HepG2 (cell line): ENCODE data around the gene HERC4. TPM values are rescaled to one million over a fixed set of nuclear protein-coding genes. Genes with fewer than 3 reads are reported as not detected.

Experiments used
- ATAC-seq: fragments of 200-7000 bp; cut with Tn5 transposase; 3 replicates; pipeline ENCODE4 v1.9.1; 2020; ENCODE audit warnings: mild to moderate bottlenecking, moderate library complexity
- BruUV-seq: library from RNA; stranded (reverse); fragments of 400-500 nt; replicated peaks from 2 replicates; lab custom pipeline; 2021; lab: Mats Ljungman, UMichigan
- CTCF ChIA-PET: fragments of 300-600 bp; formaldehyde crosslinking; extraction: SDS; loops from one replicate; lab custom pipeline; 2021; ENCODE audit warnings: low total read pairs, inconsistent platforms, low intra/inter-chr PET ratio; lab: Yijun Ruan, JAX
- POLR2A ChIA-PET: fragments of 350-600 bp; sonication (Branson Sonifier 250); formaldehyde crosslinking; loops from one replicate; lab custom pipeline; 2020; ENCODE audit warnings: antibody characterized with exemption, inconsistent platforms; lab: Yijun Ruan, JAX
- DNase-seq: peaks from one replicate; pipeline ENCODE4 v3.0.0-alpha.2; 2015; ENCODE audit warnings: low spot score
- FAIRE-seq: peaks from 3 replicates; lab custom pipeline; 2011; peaks lifted over from hg19 to GRCh38; lab: Jason Lieb, UNC
- H2AFZ ChIP-seq: one replicate; pipeline ENCODE4 v1.6.1; 2011; ENCODE audit warnings: low read length, inconsistent platforms
- H3K27ac ChIP-seq: fragments of 300-600 bp; 3 replicates; pipeline ENCODE4 v1.8.0; 2011; ENCODE audit warnings: mixed run types, mild to moderate bottlenecking, mixed read lengths, low read length, inconsistent platforms; ENCODE audit not compliant: insufficient read depth; ENCODE audit errors: extremely low read length
- H3K27me3 ChIP-seq, 2 experiments: fragments of 200-600 bp in 1 of 2; 2 replicates in 1 of 2; 3 replicates in 1 of 2; pipeline versions ENCODE4 v1.6.0 to v1.8.0; 2011; ENCODE audit warnings: low read length in 2 of 2, mild to moderate bottlenecking in 2 of 2, moderate library complexity in 2 of 2, inconsistent platforms in 1 of 2; ENCODE audit not compliant: insufficient read depth in 2 of 2, control insufficient read depth in 1 of 2
- H3K36me3 ChIP-seq, 2 experiments: fragments of 200-600 bp in 1 of 2; replicated peaks in 1 of 2; 2 replicates in 1 of 2; 3 replicates in 1 of 2; pipeline versions ENCODE4 v1.5.1 to v1.8.0; 2011; ENCODE audit warnings: low read length in 2 of 2, inconsistent platforms in 1 of 2; ENCODE audit not compliant: insufficient read depth in 2 of 2, control insufficient read depth in 1 of 2
- H3K4me1 ChIP-seq: 2 replicates; pipeline ENCODE4 v1.5.1; 2012; ENCODE audit warnings: low read length, inconsistent platforms; ENCODE audit not compliant: insufficient read depth
- H3K4me2 ChIP-seq: 2 replicates; pipeline ENCODE4 v1.6.0; 2011; ENCODE audit warnings: low read depth, low read length, inconsistent platforms
- H3K4me3 ChIP-seq, 3 experiments: fragments of 200-600 bp in 1 of 3; sonication (generic), shearing (Covaris generic) in 1 of 3; replicated peaks in 1 of 3; 2 replicates each; pipeline ENCODE4 v1.5.1; 2011 to 2016; ENCODE audit warnings: low read length in 3 of 3, inconsistent platforms in 2 of 3, low read depth in 2 of 3, mild to moderate bottlenecking in 2 of 3, control low read depth in 1 of 3, mixed read lengths in 1 of 3; ENCODE audit not compliant: insufficient read depth in 1 of 3
- H3K79me2 ChIP-seq: one replicate; pipeline ENCODE4 v1.6.1; 2011; ENCODE audit warnings: low read length, inconsistent platforms; ENCODE audit not compliant: insufficient read depth
- H3K9ac ChIP-seq: 2 replicates; pipeline ENCODE4 v1.6.0; 2011; ENCODE audit warnings: mild to moderate bottlenecking, low read depth, low read length, inconsistent platforms; ENCODE audit not compliant: insufficient read depth
- H3K9me3 ChIP-seq: 2 replicates; pipeline ENCODE4 v1.5.1; 2012; ENCODE audit warnings: mild to moderate bottlenecking, low read length
- H4K20me1 ChIP-seq: 2 replicates; pipeline ENCODE4 v1.6.0; 2011; ENCODE audit warnings: inconsistent platforms, mild to moderate bottlenecking, low read length, moderate library complexity; ENCODE audit not compliant: insufficient read depth
- DPF2 ChIP-seq: sonication (generic); formaldehyde crosslinking; IDR thresholded peaks from 2 replicates; pipeline ENCODE4 v1.4.0; 2020; ENCODE audit warnings: mild to moderate bottlenecking, low read depth, missing genetic modification reagents, borderline replicate concordance
- FOSL1 ChIP-seq: sonication (generic); formaldehyde crosslinking; IDR thresholded peaks from 2 replicates; pipeline ENCODE4 v1.9.0; 2021; ENCODE audit warnings: missing genetic modification reagents, borderline replicate concordance
- GATAD2A ChIP-seq: IDR thresholded peaks from 2 replicates; pipeline ENCODE4 v1.6.1; 2016
- HES4 ChIP-seq: sonication (generic); formaldehyde crosslinking; IDR thresholded peaks from 2 replicates; pipeline ENCODE4 v1.9.0; 2021; ENCODE audit warnings: mild to moderate bottlenecking, missing genetic modification reagents, borderline replicate concordance
- HHEX ChIP-seq: IDR thresholded peaks from 2 replicates; pipeline ENCODE4 v1.6.1; 2016; ENCODE audit warnings: control low read depth
- IKZF1 ChIP-seq: fragments of 450-650 bp; IDR thresholded peaks from 2 replicates; pipeline ENCODE4 v1.7.1; 2016
- MXD1 ChIP-seq: sonication (generic); formaldehyde crosslinking; IDR thresholded peaks from 2 replicates; pipeline ENCODE4 v1.4.0; 2020; ENCODE audit warnings: mild to moderate bottlenecking, missing genetic modification reagents
- MXI1 ChIP-seq: IDR thresholded peaks from 3 replicates; pipeline ENCODE4 v1.6.1; 2012; ENCODE audit warnings: low read depth, low read length, inconsistent platforms, borderline replicate concordance
- NFATC3 ChIP-seq: sonication (generic); formaldehyde crosslinking; IDR thresholded peaks from 2 replicates; pipeline ENCODE4 v1.5.1; 2020; ENCODE audit warnings: mild to moderate bottlenecking, missing genetic modification reagents
- PITX1 ChIP-seq: sonication (generic); formaldehyde crosslinking; IDR thresholded peaks from 2 replicates; pipeline ENCODE4 v1.5.1; 2020; ENCODE audit warnings: mild to moderate bottlenecking, missing genetic modification reagents
- POLR2G ChIP-seq: fragments of 200-400 bp; formaldehyde crosslinking; IDR thresholded peaks from 2 replicates; pipeline ENCODE4 v1.6.1; 2018; ENCODE audit warnings: mild to moderate bottlenecking, low read depth, low read length, moderate library complexity
- RFXAP ChIP-seq: sonication (generic); formaldehyde crosslinking; IDR thresholded peaks from 2 replicates; pipeline ENCODE4 v1.4.0; 2020; ENCODE audit warnings: missing genetic modification reagents, borderline replicate concordance
- SAFB2 ChIP-seq: sonication (generic); formaldehyde crosslinking; IDR thresholded peaks from 2 replicates; pipeline ENCODE4 v1.5.1; 2020; ENCODE audit warnings: missing genetic modification reagents, low read depth, mild to moderate bottlenecking, borderline replicate concordance
- TOE1 ChIP-seq: sonication (generic); formaldehyde crosslinking; IDR thresholded peaks from 2 replicates; pipeline ENCODE4 v1.4.0; 2020; ENCODE audit warnings: mild to moderate bottlenecking, missing genetic modification reagents
- ZBTB7B ChIP-seq: sonication (generic); formaldehyde crosslinking; IDR thresholded peaks from 2 replicates; pipeline ENCODE4 v1.4.0; 2020; ENCODE audit warnings: missing genetic modification reagents
- ZNF33A ChIP-seq: sonication (generic); formaldehyde crosslinking; IDR thresholded peaks from 2 replicates; pipeline ENCODE4 v1.5.1; 2020; ENCODE audit warnings: missing genetic modification reagents, mild to moderate bottlenecking, moderate library complexity, borderline replicate concordance
- ZNF430 ChIP-seq: sonication (generic); formaldehyde crosslinking; IDR thresholded peaks from 2 replicates; pipeline ENCODE4 v1.9.0; 2021; ENCODE audit warnings: mild to moderate bottlenecking, missing genetic modification reagents
- ZNF891 ChIP-seq: sonication (generic); formaldehyde crosslinking; IDR thresholded peaks from 2 replicates; pipeline ENCODE4 v1.5.0; 2020; ENCODE audit warnings: mild to moderate bottlenecking, missing genetic modification reagents
- ZSCAN29 ChIP-seq: sonication (generic); formaldehyde crosslinking; conservative IDR thresholded peaks from 2 replicates; pipeline ENCODE4 v1.4.0; 2020; ENCODE audit warnings: mild to moderate bottlenecking, missing genetic modification reagents
- WGBS: methylation state at CpG from one replicate; pipeline ENCODE4 v1.1.6; 2017; ENCODE audit warnings: low lambda C conversion rate; 5-methylcytosine and 5-hydroxymethylcytosine counted together
- in situ Hi-C: cut with HindIII; loops from 2 replicates; pipeline ENCODE4 v1.10.0; 2017; ENCODE audit warnings: low pct_unique_long_range_greater_than_20kb; ENCODE audit not compliant: extremely low pct_ligation_motif_present
- intact Hi-C: fragments of 100-400 bp; cut with micrococcal nuclease; formaldehyde crosslinking; loops from one replicate; pipeline ENCODE4 v1.10.0; 2022; ENCODE audit not compliant: unreplicated experiment
- polyA plus RNA-seq, 8 experiments: library from polyadenylated mRNA; depleted of rRNA in 3 of 8; stranded (reverse) in 7 of 8; unstranded in 1 of 8; fragments of >200 nt; fragmentation: Illumina TruSeq in 4 of 8; extraction: Trizol in 4 of 8; gene quantifications; 2 replicates each; pipeline versions ENCODE4 v1.2.1 to v1.2.3, GENCODE V29; 2011 to 2016; ENCODE audit warnings: low read depth in 4 of 8, missing spikeins in 1 of 8, mixed read lengths in 1 of 8; ENCODE audit not compliant: insufficient read depth in 1 of 8
- total RNA-seq, 5 experiments: library from RNA; depleted of rRNA; stranded (reverse); fragments of >200 nt; fragmentation: Illumina TruSeq; extraction: Trizol; gene quantifications; 2 replicates each; pipeline ENCODE4 v1.2.3, GENCODE V29; 2016; ENCODE audit warnings: low read depth in 1 of 5
- TF ChIP-seq, protein P1 (sequence below): sonication (generic); formaldehyde crosslinking; IDR thresholded peaks from 2 replicates; pipeline ENCODE4 v1.4.0; 2020; ENCODE audit warnings: missing genetic modification reagents
- TF ChIP-seq, protein P2 (sequence below): sonication (generic); formaldehyde crosslinking; IDR thresholded peaks from 2 replicates; pipeline ENCODE4 v1.4.0; 2020; ENCODE audit warnings: mild to moderate bottlenecking, missing genetic modification reagents
- TF ChIP-seq, protein P3 (sequence below): sonication (generic); formaldehyde crosslinking; IDR thresholded peaks from 2 replicates; pipeline ENCODE4 v1.8.1; 2023; ENCODE audit warnings: mild to moderate bottlenecking, missing genetic modification reagents

HERC4 gene
- total and polyA plus RNA-seq, 2 of the 13 experiments (the other 11 are each of a cell fraction or from before 2014, with no cell fraction given) = 9.8 to 20.2 TPM

GRCh38 chr10:67884842-67885670, 190.0 kb downstream of the HERC4 start:
- no peaks in the 10 kb centered on the region; a peak in 1 of 5 replicates for H3K27me3 ChIP-seq
- in situ Hi-C loops (no loop called here), intact Hi-C loops (no loop called here)
- ATAC-seq (peak; percentile 82), DNase-seq (peak; percentile 48), FAIRE-seq (no peak)
- peak overlapping the region; percentile 75 for H3K9ac ChIP-seq
- CTCF ChIA-PET = no interaction called here
- POLR2A ChIA-PET = interaction anchor here (0.8 to 1.0 kb wide), 2 partner anchors 36 to 447 kb away, joined by 3 read pairs; partner anchors contain the start of gene HNRNPH3
- H2AFZ ChIP-seq = no peak overlapping the region
- peaks cover 47% of the 10 kb centered on the region for H3K4me1 ChIP-seq
- under 1% methylated on average over 14 of the region's 73 CpGs for WGBS
- H3K36me3 ChIP-seq = peaks cover 3 to 10% of the 10 kb centered on the region in 2 experiments; a peak in 4 of 5 replicates
- H3K79me2 ChIP-seq = peaks cover 36% of the 10 kb centered on the region
- H3K27ac ChIP-seq = peak overlapping the region; percentile 75
- H3K4me3 ChIP-seq = peak overlapping the region; percentile 76 to 100 (median 88)
- no peaks in the 10 kb centered on the region for H3K9me3 ChIP-seq
- BruUV-seq = TSS peak; percentile 53
- H4K20me1 ChIP-seq = peaks cover 8% of the 10 kb centered on the region
- H3K4me2 ChIP-seq = peak overlapping the region; percentile 95
- TF ChIP-seq HES4 (CRISPR knock-in tag) (peak; percentile 44; the same call in 1 of the 2 replicates), ZNF891 (CRISPR knock-in tag) (peak; percentile 50; the same call in 1 of the 2 replicates), HHEX (CRISPR knock-in tag) (no peak), ZBTB7B (CRISPR knock-in tag) (no peak), ZSCAN29 (CRISPR knock-in tag) (no peak), ZNF430 (CRISPR knock-in tag) (no peak), IKZF1 (no peak), RFXAP (CRISPR knock-in tag) (peak; percentile 63; the same call in 1 of the 2 replicates), POLR2G (no peak), NFATC3 (CRISPR knock-in tag) (no peak), MXI1 (no peak; the same call in 2 of the 3 replicates), PITX1 (CRISPR knock-in tag) (no peak), ZNF33A (no peak; the same call in 1 of the 2 replicates), MXD1 (no peak), FOSL1 (CRISPR knock-in tag) (no peak), TOE1 (CRISPR knock-in tag) (no peak), SAFB2 (CRISPR knock-in tag) (no peak), GATAD2A (CRISPR knock-in tag) (0 out of 2 replicates have a peak, but pooled peaks have one; percentile 13), DPF2 (no peak)
- TF ChIP-seq, protein P1, sequence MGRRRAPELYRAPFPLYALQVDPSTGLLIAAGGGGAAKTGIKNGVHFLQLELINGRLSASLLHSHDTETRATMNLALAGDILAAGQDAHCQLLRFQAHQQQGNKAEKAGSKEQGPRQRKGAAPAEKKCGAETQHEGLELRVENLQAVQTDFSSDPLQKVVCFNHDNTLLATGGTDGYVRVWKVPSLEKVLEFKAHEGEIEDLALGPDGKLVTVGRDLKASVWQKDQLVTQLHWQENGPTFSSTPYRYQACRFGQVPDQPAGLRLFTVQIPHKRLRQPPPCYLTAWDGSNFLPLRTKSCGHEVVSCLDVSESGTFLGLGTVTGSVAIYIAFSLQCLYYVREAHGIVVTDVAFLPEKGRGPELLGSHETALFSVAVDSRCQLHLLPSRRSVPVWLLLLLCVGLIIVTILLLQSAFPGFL (CRISPR knock-in tag) = no peak
- TF ChIP-seq, protein P2, sequence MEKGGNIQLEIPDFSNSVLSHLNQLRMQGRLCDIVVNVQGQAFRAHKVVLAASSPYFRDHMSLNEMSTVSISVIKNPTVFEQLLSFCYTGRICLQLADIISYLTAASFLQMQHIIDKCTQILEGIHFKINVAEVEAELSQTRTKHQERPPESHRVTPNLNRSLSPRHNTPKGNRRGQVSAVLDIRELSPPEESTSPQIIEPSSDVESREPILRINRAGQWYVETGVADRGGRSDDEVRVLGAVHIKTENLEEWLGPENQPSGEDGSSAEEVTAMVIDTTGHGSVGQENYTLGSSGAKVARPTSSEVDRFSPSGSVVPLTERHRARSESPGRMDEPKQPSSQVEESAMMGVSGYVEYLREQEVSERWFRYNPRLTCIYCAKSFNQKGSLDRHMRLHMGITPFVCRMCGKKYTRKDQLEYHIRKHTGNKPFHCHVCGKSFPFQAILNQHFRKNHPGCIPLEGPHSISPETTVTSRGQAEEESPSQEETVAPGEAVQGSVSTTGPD = no peak
- TF ChIP-seq, protein P3, sequence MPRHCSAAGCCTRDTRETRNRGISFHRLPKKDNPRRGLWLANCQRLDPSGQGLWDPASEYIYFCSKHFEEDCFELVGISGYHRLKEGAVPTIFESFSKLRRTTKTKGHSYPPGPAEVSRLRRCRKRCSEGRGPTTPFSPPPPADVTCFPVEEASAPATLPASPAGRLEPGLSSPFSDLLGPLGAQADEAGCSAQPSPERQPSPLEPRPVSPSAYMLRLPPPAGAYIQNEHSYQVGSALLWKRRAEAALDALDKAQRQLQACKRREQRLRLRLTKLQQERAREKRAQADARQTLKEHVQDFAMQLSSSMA (CRISPR knock-in tag) = no peak
